Measurements from ENCODE around the gene FAM163A.
"Not testable (repeated sequence)": the region's sequence is repeated elsewhere in the genome, so short reads cannot be mapped to it uniquely, and the experiment has no call there.

FAM163A gene

GRCh38 chr1:179836686-179837445 is 93.8 kb downstream of the FAM163A start:
- not testable (repeated sequence) for DNase-seq (ENCODE audit: low read depth in 2 of 3, low spot score in 2 of 3)

DNA sequence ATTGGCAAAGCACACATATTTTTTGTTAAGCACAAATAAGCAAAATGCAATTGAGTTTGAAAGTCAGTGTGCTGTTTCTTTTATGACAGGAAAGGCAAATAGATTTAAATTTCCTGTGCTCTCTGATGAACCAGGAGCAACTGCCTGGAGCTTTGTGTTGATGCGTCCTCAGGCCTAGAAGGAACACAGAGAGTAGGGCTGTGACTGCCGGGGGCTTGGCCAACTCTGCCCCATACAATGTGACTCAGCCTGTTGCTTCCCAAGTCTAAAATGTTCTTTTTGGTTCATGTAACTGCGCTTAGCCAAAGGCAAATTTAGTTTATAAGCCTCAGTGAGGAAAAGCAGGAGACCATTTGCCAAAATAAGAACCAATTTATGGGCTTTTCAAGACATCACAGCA is 97.0 kb downstream of the FAM163A start:
- DNase-seq (ENCODE audit: low read depth in 2 of 3, low spot score in 2 of 3) = no peak

DNA sequence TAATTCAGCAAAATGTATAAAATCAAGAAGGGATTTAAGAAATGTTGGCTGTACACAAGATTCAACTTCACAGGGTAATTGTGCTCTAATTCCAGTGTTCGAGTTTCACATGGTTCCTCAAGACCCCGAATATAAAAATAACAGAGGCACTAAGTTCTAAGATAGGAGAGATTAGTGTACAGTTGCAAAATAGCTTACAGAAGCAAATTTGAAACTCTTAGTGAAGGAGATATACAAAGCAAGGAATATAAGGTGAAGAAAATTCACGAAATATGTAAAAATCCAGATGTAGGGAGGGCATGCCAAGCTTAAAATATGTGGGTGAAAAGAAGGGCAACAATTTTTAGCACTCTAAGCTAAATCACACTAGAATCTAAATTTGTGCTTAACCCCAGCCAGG is 105.1 kb downstream of the FAM163A start:
- DNase-seq (ENCODE audit: low read depth in 2 of 3, low spot score in 2 of 3) = no peak

DNA sequence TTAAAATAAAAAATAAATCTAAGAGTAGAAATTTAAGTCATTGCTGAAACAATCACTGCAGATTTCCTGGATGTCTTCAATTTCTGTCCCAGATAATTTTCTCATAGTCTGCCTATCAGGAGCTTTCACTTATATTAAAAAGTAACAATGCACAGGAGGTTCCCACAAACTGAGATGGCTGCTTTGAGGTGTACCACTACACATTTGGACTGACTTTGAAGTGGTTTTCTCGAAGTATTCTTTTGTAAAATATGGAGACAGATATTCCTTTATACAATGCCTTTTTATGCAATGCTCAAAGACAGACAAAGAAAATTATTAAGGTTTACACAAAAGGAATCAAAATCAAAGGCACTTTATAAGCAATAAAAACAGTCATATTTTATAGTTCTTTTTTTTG is 110.0 kb downstream of the FAM163A start:
- no peak for DNase-seq (ENCODE audit: low read depth in 2 of 3, low spot score in 2 of 3)

DNA sequence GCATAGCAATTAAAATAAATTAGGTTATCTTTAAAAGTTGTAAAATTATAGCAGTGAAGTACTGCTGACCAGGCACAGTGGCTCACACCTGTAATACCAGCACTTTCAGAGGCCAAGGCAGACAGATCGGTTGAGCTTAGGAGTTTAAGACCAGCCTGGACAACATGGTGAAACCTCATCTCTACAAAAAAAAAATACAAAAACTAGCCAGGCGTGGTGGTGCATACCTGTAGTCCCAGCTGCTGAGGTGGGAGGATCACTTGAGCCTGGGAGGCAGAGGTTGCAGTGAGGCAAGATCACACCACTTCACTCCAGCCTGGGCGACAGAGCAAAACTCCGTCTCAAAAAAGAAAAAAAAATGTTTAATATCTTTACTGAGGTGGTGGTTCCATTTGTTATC is 112.7 kb downstream of the FAM163A start:
- DNase-seq (ENCODE audit: low read depth in 2 of 3, low spot score in 2 of 3) = not testable (repeated sequence)

DNA sequence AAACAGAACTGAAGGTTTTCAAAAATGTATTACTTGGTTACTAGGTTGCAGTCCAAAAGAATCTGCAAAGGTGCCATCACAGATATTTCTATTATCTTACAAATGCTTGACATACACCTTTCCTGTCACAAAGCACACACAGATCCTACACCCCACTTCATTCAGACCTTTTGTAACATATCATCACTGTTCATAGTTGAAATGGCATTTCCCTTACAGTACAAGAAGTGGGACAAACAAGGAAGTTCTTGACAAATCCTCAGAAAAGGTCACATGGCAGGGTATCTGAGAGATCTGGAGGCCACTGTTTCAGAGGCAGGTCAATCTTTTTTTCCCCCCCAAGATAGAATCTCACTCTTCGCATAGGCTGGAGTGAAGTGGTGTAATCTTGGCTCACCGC is 113.2 kb downstream of the FAM163A start:
- DNase-seq (ENCODE audit: low read depth in 2 of 3, low spot score in 2 of 3) = no peak

DNA sequence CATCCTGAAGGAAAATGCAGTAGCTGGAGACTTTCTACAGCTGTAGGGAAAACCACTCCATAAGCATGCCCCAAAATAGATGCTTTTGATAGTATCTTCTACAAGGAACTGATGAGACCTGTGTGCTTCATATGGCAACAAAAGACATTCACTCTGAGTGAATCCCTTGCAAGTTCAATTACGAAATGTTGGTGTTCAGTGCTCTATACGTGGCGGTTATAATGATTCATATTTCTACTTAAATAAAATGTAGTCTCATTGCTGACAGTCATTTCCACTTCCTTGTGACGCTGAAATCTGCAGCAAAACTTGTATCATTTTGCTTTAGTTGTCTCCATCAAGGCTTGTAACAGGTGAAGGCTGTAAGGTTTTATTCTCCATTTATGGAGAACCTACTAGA is 113.9 kb downstream of the FAM163A start:
- DNase-seq (ENCODE audit: low read depth in 2 of 3, low spot score in 2 of 3) = no peak

- no peak for DNase-seq (ENCODE audit: low read depth in 2 of 3, low spot score in 2 of 3)
These were observed 117.6 kb downstream of the FAM163A start for GRCh38 chr1:179860652-179861051.

- DNase-seq (ENCODE audit: low read depth in 2 of 3, low spot score in 2 of 3) = no peak
These were observed 122.3 kb downstream of the FAM163A start for GRCh38 chr1:179865377-179865776.

Measured in activated CD8-positive, alpha-beta memory T cell treated with anti-CD3 and anti-CD28 coated beads for 48 hours (primary cell).